HG03558 (cell line): ENCODE data around the gene TUBAL3.
"Not testable (repeated sequence)": the region's sequence is repeated elsewhere in the genome, so short reads cannot be mapped to it uniquely, and the experiment has no call there.

Source experiments
- ATAC-seq: cut with Tn5 transposase; IDR thresholded peaks from one replicate; pipeline ENCODE4 v1.9.1; 2021; ENCODE audit warnings: moderate number of reproducible peaks; ENCODE audit not compliant: unreplicated experiment; ENCODE audit errors: extremely low read depth

Gene TUBAL3

DNA sequence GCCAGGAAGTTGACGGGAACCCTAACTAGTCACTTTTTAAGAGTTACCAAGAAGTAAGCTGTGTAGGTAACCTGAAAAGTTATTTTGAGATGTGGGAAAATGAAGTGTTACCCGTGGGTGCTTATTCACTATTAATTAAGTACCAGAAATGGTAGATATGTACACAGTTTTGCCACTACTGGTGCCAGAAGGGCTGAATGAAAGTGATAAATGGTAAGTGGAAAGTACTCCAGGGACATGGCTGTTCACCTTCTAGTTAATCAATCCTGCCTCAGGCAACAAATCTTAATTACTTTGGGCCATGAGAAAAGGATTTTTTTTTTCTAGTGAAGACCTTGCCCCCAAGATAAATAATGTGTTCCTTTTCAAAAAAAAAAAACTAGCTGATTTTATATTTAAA, 23.5 kb upstream of the TUBAL3 start:
- ATAC-seq, result no peak

DNA sequence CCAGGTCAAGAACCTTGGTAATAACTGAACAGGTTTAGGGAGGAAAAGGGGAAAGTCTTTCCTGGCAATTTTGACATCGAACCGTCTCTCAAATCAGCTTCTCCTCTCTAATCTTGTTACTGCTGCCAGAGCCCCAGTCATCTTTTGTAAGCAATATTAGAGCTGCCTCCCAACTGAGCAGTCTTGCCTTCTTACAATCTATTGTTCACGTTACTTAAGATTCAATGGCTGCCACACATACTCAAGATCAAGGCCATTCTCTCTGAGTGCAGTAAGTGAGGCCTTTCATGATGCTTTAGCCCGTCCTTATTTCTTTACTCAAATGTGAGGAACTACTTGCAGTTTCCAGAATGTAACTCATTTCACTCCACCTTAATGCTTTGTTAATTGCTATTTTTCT, 20.1 kb upstream of the TUBAL3 start:
- no peak for ATAC-seq

DNA sequence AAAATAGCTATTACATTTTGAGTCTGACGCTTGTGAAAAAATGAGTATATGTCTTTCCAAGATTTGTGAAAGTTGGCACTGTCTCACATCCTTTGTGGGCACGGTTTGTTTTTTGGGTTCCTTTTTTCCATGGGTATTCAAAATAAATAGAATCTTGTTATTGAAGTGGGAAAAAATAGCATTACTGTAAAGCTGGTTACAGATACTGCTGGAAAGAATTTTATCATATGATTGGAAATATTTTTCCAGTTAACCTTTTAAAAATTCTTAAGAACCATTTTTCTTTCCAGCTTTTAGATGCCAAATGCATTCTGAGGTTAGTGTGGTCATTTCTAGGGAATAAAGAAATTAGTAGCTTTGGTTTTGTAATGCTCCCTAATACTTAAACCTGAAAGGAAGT, 19.1 kb upstream of the TUBAL3 start:
- ATAC-seq, result no peak

DNA sequence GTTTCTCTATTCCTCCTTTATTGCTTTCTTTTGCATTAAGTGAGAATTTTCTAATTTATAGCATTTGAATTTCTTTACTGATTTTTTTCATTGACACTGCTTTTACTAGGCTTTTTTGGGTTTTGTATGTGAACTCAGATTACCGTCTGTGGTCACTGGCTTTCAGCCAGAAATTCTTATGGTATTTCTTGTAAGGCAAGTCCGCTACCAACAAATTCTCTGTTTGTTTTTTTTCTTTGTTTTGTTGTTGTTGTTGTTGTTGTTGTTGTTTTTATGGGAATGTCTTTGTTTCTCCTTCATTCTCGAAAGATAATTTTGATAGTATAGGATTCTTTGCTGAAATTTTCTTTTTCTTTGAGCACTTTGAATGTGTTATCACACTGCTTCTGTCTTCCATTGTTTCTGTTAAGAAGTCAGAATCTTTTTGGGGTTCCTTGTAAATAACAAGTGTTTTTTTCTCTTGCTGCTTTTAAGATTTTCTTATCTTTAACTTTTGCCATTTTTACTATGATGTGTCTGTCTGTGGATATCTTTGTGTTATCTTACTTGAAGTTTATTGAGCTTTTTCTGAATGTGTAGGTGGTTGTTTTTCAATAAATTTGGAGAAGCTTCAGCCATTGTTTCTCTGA, 15.0 kb upstream of the TUBAL3 start:
- ATAC-seq, result no peak

DNA sequence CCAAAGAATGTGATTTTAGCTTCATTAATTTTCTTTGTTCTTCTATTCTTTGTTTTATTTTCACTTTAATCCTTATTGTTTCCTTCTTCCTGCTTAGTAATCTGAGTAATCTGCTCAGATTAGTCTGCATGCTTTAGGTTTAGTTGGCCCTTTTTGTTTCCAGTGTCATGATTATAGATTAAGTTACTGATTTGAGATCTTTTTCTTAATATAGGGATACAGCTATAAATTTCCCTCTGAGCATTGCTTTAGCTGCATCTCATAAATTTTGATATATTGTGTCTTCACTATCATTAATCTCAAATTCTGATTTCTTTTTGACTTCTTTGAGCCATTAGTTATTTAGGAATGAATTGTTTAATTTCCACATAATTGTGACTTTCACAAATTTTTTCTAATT, 14.0 kb upstream of the TUBAL3 start:
- ATAC-seq, result no peak

DNA sequence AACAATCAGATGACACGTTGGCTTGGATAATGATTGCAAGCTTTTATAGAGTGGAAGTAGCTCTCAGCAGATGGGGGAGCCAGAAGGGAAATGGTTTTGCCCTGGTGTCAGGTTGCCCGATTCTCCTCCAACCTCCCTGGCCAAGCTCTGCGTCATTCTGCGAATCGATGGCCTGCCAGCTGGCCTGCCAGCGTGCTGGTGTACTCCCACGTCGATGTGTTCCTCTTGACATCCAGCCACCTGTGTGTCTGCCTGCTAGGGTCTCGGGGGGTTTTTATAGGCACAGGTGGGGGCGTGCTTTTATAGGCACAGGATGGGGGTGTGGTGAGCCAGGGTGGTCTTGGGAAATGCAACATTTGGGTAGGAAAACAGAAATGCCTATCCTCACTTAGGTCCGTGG, 12.4 kb upstream of the TUBAL3 start:
- ATAC-seq, result no peak

DNA sequence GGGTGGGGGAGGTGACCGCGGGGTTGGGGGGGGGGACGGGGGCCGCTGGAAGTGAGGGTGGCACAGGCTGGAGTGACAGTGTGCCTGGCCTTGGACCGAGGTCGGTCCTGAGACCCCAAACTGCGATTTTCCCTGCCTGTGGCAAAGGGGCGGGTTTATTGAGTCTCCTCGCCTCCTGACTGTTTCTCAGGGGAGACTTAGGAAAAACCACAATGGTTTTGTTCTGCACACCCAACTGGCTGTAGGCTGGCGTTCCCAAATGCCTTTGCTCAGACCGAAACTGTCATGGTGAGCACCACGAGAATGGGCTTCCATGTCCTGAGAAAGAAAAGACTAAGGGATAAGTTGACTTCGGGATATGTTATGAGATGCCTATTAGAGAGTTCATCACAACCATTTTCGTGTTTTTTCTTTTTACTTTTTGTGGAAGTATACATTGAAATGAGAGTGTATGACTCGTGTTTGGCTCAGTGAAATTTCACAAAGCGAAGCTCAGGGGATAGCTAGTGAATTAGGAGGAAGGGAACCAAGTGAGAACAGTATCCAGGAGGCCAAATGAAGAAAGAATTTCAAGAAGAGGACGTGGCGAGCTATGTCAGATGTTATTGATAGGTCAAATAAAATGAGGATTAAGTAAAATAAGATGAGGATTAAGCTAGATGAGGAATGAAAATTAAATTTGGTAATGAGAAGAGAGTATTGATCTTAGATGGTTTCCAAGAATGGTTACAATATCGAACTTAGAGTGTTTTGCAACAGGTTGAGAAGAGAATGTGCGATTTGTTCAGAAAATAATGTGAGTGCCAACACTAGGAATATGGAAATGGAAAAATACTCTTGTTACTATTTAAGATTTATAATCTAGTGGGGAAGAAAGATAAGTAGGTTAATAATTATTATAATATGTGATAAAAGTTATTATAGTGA, 8.6 kb upstream of the TUBAL3 start:
- ATAC-seq, result no peak

DNA sequence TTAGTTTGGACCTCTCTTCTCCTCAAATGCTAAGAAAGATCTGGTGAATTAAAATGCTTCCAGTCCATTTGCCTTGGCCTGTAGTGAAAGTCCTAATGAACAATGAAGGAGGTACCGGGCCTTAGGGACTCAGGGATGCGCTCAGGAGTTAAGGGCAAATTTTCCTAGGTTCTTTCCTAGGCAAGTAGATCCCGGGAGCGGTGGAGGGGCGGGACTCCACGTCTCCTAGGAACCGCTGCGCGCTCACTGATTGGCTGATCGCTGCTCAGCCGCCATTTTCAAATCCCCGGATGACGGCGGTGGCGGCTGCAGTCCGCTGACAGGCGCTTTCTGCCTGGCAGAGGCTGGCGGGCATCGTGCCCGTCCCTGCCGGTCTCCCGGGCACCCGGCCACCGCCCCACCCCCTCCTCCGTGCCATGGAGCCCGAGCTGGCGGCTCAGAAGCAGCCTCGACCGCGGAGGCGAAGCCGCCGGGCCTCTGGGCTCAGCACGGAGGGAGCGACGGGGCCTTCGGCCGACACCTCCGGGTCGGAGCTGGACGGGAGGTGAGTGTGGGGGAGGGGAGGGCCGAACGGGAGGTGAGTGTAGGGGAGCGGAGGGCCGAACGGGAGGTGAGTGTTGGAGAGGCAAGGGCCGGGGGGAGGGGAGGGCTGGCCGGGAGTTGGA, 7.8 kb upstream of the TUBAL3 start, which contains the start of gene NET1:
TSS of gene NET1 (plus strand) at position 281 of the 665 bp plus-strand sequence. CDS start at position 417, 136 bp downstream.
- peak; percentile 88 for ATAC-seq

DNA sequence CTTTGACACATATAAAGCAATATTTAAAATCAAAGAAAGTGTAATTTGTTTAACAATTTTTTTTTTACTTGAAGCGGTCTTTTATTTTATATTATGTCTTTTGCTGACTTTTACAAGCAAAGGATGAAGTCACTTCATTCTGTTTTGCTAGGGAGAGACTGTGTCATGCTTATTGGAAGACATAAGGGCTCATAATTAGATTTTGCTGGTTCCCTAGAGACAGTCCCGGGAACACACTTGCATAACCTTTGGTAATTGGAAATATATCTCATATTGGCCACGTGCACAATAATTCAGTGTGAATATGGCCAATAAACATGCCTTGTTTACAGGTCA, 7.3 kb upstream of the TUBAL3 start:
- no peak for ATAC-seq

DNA sequence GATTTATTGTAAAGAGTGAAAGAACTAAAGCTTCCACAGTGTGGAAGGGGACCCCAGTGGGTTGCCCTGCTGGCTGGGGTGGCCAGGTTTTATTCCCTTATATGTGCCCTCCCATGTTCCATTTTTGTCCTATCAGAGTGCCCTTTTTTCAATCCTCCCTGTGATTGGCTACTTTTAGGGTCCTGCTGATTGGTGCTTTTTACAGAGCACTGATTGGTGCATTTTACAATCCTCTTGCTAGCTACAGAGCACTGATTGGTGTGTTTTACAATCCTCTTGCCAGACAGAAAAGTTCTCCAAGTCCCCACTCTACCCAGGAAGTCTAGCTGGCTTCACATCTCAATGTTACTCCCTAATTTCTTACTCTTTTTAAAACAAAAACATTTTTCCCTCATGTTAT, 6.2 kb upstream of the TUBAL3 start:
- not testable (repeated sequence) for ATAC-seq

DNA sequence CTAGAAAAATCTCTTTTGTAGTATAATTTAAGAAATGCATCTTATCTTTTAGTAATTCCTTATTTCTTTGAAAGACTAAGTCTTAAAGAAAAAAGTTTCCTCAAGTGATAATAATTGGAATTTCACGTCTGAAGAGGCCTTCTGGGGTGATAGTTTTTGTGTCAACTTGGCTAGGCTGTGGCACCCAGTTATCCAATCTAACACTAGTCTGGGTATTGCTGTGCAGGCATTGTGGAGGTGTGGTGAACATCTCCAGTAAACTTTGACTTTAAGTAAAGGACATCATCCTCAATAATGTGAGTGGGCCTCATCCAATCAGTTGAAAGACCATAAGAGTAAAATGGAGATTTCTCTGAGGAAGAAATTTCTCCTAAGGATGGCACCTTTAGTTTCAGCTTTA, 2.3 kb upstream of the TUBAL3 start:
- ATAC-seq, result no peak

DNA sequence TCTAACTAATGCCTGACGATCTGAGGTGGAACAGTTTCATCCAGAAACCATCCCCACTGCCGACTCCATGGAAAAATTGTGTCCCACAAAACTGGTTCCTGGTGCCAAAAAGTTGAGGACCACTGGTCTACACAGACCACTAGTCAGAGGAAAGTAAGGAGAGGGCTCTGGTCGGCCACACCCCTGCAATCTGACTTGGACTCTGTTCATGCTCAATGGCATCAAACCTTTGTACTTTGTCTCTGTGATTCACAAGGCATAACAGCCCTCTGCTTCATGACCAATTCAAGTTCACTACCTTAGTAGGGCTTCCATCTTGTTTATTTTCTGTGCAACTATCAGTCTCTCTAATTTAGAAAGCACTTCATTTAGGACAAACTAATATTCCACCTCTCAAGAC, 1.8 kb downstream of the TUBAL3 start:
- no peak for ATAC-seq

DNA sequence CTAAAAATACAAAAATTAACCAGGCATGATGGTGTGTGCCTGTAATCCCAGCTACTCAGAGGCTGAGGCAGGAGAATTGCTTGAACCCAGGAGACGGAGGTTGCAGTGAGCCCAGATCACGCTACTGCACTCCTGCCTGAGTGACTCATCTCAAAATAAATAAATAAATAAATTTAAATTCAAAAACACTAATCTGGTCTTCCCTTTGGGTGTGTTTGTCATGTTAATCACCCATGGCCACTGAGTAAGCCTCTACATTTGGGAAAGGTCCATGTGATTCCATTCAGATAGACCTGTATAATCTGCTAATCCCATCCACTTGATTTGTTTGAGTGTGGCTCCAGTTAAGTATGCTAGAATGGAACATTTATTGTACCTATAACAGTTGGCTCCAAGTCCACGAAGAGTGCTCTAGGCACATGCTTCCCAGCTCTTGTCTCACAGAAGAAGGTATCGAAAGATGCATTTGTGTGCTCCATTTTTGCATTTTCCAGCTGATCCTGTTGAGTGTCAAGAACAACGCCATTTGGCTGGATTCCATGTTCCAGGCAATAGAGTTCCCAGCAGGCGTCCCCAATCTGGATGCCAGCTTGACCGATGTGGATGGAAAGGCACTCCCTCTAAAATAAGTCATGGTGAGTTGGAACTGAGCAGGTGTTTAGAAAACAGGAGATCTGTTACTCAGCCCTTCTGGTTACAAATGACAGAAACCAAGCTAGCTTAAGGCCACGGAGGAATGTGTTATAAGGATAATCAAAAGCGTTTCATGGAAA, 4.0 kb downstream of the TUBAL3 start:
- ATAC-seq, result no peak

DNA sequence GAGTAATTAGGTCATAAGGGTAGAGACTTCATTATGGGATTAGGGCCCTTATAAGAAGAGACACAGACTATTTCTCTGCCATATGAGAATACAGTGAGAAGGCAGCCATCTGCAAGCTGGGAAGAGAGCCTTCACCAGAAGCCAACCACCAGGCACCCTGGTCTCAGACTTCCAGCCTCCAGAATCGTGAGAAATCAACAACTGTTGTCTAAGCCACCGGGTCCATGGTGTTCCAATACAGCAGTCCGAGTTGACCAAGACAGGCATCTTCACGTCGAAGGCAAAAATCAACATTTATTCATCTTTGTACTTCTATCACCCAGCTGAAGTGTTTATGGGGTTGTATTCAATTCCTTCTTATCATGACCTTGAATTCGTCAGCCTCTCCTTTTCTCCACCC, 5.3 kb downstream of the TUBAL3 start:
- no peak for ATAC-seq

DNA sequence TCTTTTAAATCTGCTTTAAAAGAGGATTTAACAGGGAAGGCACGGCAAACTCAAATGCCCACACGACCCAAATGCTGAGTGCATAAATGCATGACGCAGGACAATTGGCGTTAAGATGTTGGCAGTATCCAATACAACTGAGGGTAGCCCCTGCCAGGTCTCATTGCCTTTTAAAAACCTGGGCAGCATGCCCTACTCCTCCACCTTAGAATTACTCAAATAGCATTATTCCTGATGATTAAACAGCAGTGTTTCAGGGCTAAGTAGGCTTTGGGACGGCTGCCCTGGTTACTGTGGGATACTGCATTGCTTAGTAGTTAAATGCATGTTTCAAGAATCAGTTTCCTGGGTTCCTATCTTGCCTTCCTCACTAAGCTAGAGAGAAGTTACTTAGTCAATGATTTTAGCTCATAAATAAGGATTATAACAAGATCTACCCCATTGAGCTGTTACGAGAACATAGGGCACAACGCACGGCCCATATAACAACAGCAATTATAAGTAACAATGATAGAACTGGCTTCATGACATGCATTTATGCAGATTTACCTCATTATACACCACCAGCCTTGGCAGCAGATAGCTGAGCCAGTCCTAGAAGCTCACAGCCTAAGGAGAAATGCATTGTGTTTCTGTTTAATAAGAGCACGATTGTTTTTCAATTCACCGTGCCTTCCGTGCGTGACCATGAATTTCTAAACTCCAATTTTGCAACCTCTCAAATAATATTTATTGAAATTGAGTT, 7.9 kb downstream of the TUBAL3 start:
- no peak for ATAC-seq

DNA sequence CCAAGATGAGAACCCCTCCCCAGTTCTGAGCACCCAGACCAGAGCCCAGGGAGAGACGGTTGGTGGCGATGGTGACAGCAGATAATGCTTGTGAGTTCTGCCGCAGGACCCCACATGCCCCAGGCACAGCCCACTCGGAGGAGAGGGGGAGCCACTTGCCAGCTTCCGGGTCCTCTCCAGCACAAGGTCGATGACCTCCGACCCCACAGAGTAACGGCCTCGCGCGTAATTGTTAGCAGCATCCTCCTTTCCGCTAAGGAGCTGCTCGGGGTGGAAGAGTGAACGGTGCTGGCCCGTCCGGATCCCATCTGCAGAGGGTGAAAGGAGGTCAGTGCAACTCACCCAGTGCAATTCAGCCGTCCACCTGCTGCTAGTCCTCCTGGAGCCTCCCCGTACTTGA, 9.5 kb downstream of the TUBAL3 start:
- ATAC-seq, result no peak

DNA sequence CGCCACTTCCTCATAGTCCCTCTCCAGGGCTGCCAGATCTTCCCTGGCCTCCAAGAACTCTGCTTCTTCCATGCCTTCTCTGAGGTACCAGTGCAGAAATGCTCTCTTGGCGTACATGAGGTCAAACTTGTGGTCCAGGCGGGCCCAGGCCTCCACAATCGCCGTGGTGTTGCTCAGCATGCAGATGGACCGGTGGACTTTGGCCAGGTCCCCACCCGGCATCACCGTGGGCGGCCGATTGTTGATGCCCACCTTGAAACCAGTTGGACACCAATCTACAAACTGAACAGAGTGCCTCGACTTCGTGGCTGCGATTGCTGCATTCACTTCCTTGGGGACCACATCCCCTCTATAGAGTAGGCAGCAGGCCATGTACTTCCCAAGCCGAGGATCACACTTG, 11.1 kb downstream of the TUBAL3 start:
- ATAC-seq, result no peak

DNA sequence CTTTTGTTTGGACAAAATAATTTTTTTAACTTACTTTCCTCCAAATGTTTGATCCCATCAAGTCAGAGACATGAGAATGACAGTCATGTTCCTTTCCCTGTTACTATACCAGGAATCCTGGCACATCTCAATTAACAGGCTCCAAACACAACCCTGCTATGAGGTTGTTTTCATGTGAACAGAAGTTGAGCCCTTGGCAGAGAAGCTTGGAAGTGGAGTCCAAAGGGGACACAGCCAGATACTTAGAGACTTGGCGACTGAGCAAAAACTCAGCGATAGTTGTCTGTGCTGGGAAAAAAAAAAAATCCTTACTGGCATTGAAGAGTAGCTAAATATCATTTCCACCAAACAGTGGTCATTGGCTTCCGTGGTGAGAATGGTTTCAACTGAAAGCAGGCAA, 12.8 kb downstream of the TUBAL3 start:
- ATAC-seq, result no peak

DNA sequence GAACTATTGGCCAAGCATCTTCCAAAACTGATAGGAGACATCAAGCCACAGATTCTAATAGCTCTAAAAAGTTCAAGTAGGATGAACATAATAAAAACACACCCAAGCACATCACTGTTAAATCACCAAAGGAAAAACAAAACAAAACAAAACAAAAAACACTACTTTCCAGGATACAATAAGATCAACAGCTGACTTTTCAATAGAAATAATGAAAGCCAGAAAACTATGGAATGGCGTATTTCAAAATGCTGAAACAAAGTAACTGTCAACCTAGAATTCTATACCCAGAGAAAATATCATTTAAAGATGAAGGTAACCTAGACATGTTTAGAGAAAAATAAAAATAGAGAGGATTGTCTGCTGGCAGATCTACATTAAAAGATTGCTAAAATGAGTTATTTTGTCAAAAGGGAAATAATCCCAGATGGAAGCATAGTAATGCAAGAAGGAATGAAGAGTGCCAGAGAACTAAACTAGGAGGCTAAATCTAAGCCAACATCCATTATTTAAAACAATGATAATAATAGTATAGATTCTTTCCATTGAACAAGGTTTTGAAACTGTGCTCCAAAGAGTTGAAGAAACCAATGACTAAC, 13.9 kb downstream of the TUBAL3 start:
- no peak for ATAC-seq

DNA sequence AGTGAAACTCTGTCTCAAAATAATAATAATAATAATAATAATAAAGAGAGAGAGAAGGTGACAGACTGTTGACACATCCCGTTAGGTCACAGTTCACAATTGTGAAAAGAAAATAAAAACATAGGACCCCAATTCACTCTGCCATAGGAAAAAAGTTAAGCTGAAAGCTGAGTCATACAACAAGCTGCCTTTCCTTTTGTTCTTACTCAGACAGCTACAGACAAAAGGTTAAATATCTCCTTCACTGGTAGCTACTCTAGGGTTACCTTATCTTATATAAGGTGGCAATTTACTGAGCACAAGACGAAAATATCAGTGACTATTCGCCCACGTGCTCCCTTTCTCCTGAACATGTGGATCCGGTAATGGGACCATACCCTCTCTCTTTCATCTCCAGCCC, 17.5 kb downstream of the TUBAL3 start:
- ATAC-seq, result no peak
